ENCODE measurements around the gene CFAP74. TPM values are rescaled to one million over a fixed set of nuclear protein-coding genes. Genes with fewer than 3 reads are reported as not detected.

Gene CFAP74
- total and polyA plus RNA-seq, 9 donors = 0.05 to 8.0 (median 0.58) TPM; not detected in 1

GRCh38 chr1:1959840-1960479, 43.6 kb downstream of the CFAP74 start:
- Histone ChIP-seq H3K4me1 (ENCODE audit: insufficient read depth) (peaks cover 1% of the 10 kb centered on the region), H3K9me3 (no peaks in the 10 kb centered on the region), H3K4me3 (no peak overlapping the region), H3K27me3 (no peaks in the 10 kb centered on the region), H3K27ac (no peak overlapping the region), H3K36me3 (no peaks in the 10 kb centered on the region)
- peak; percentile 71 to 92 (median 82) for DNase-seq
- intact Hi-C loops (cut with DNase I) = loop anchor here (5.0 to 10.0 kb wide), 3 partner anchors 65 to 87 kb away; no protein-coding TSS in a partner anchor
- 3 to 6% (median 5%) methylated on average over 22 to 23 of the region's 23 CpGs for WGBS, 3 donors
- TF ChIP-seq EP300 (IDR thresholded peaks at IDR 0.05) = no peak
- TF ChIP-seq, protein P1, sequence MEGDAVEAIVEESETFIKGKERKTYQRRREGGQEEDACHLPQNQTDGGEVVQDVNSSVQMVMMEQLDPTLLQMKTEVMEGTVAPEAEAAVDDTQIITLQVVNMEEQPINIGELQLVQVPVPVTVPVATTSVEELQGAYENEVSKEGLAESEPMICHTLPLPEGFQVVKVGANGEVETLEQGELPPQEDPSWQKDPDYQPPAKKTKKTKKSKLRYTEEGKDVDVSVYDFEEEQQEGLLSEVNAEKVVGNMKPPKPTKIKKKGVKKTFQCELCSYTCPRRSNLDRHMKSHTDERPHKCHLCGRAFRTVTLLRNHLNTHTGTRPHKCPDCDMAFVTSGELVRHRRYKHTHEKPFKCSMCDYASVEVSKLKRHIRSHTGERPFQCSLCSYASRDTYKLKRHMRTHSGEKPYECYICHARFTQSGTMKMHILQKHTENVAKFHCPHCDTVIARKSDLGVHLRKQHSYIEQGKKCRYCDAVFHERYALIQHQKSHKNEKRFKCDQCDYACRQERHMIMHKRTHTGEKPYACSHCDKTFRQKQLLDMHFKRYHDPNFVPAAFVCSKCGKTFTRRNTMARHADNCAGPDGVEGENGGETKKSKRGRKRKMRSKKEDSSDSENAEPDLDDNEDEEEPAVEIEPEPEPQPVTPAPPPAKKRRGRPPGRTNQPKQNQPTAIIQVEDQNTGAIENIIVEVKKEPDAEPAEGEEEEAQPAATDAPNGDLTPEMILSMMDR (IDR thresholded peaks at IDR 0.05) = peak in 2 of 3 donors; percentile 26 to 60

DNA sequence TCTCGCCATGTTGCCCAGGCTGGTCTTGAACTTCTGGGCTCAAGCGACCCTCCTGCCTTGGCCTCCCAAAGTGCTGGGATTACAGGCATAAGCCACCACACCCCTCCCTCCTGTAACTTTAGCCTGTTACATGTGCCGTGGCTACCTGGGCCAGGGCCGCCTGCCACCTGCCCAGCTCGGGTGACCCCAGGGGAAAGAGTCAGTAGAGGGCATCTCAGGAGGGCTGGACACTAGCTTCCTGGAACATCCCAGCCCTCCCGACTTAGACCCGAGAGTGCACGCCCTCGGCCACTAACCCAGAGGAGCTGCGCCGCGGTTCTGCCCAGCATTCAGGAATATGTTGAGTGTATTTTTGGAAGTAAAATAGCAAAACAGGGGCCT, 44.1 kb downstream of the CFAP74 start:
- Histone ChIP-seq H3K9me3 (no peaks in the 10 kb centered on the region), H3K4me3 (no peak overlapping the region), H3K27me3 (no peaks in the 10 kb centered on the region), H3K36me3 (no peaks in the 10 kb centered on the region), H3K27ac (no peak overlapping the region), H3K4me1 (ENCODE audit: insufficient read depth) (peaks cover 1% of the 10 kb centered on the region)
- intact Hi-C loops (cut with DNase I) = loop anchor here in 3 of 4 donors (5.0 kb wide), 2 partner anchors 83 to 88 kb away; no protein-coding TSS in a partner anchor
- TF ChIP-seq EP300 (IDR thresholded peaks at IDR 0.05) = no peak
- TF ChIP-seq, protein P1 (IDR thresholded peaks at IDR 0.05) = no peak
- no peak for TF ChIP-seq POLR2A (IDR thresholded peaks at IDR 0.05)
- WGBS, 3 donors = 58 to 66% (median 59%) methylated on average over 12 of the region's 12 CpGs
- no peak for DNase-seq

DNA sequence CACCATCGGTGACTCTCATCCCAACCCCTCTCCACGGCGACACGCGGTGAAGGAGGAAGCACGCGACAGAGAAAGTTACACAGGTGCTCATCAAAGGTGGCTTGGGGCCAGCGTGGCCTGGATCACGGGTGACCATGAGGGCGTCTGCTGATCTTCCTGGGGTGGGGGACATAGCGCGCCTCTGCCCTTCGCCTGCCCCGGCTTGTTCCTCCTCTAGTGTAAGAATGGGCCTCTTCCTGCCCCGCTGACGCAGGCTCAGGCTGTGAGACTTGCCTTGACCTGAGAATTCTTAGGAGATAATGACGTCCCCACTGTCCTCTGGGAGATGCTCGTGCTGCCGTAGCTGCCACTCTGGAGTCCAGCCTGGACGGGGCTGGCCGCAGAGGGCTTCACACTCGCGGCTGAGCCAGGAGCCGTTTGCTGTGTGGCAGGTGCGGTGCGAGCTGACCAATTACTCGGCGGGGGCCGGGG, 45.5 kb downstream of the CFAP74 start:
- Histone ChIP-seq H3K36me3 (no peaks in the 10 kb centered on the region), H3K27ac (no peak overlapping the region), H3K4me1 (ENCODE audit: insufficient read depth) (peaks cover 1% of the 10 kb centered on the region), H3K4me3 (no peak overlapping the region), H3K27me3 (no peaks in the 10 kb centered on the region), H3K9me3 (no peaks in the 10 kb centered on the region)
- intact Hi-C loops (cut with DNase I) = loop anchor here in 3 of 4 donors (5.0 kb wide), 2 partner anchors 84 to 89 kb away; no protein-coding TSS in a partner anchor
- DNase-seq = no peak
- 78 to 85% (median 82%) methylated on average over 29 of the region's 29 CpGs for WGBS, 3 donors
- TF ChIP-seq, protein P1 (IDR thresholded peaks at IDR 0.05) = no peak
- TF ChIP-seq EP300 (IDR thresholded peaks at IDR 0.05) (no peak), POLR2A (IDR thresholded peaks at IDR 0.05) (no peak)

DNA sequence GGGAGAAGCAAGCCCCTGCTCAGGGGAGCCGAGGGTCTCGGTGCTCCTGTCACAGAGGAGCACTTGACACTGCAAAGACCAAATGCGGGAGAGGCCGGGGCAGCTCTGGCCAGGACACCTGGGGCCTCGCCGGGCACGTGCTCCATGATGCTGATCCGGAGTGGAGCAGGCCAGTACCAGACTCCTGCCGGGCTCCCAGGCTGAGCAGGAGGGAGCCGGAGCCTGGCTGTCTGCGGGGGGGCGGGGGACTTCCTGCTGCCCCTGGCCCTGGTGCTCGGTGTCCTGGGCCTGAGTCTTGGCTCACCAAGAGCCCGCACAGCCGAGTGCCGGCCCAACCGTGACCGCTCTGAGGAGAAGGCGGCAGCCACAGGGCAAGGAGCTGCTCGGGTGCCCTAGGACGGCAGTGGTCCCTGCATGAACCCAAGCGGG, 46.0 kb downstream of the CFAP74 start:
- Histone ChIP-seq H3K27ac (no peak overlapping the region), H3K27me3 (no peaks in the 10 kb centered on the region), H3K4me3 (no peak overlapping the region), H3K9me3 (no peaks in the 10 kb centered on the region), H3K36me3 (no peaks in the 10 kb centered on the region), H3K4me1 (ENCODE audit: insufficient read depth) (peaks cover 1% of the 10 kb centered on the region)
- WGBS, 3 donors = 78 to 85% (median 81%) methylated on average over 12 to 22 of the region's 22 CpGs
- DNase-seq = no peak
- intact Hi-C loops (cut with DNase I) = loop anchor here in 3 of 4 donors (5.0 kb wide), 2 partner anchors 85 to 90 kb away; no protein-coding TSS in a partner anchor
- TF ChIP-seq POLR2A (IDR thresholded peaks at IDR 0.05) (no peak), EP300 (IDR thresholded peaks at IDR 0.05) (no peak)
- TF ChIP-seq, protein P1 (IDR thresholded peaks at IDR 0.05) = no peak
